Small intestine (tissue), 7 donors: ENCODE data around the gene MINDY4. TPM values are rescaled to one million over a fixed set of nuclear protein-coding genes. Genes with fewer than 3 reads are reported as not detected.
A peak's percentile ranks its signal among the peaks of the same experiment; 100 is the strongest.

Experiments
- DNase-seq, 2 donors: peaks; one replicate each; pipeline versions ENCODE4 v3.0.0 to v3.0.0-alpha.2; 2013
- FAIRE-seq: peaks from 2 replicates; lab custom pipeline; 2012; peaks lifted over from hg19 to GRCh38; lab: Jason Lieb, UNC
- H3K27ac ChIP-seq, 3 donors: one replicate each; pipeline ENCODE4 v1.5.1; 2013; ENCODE audit warnings: low read length in 2 of 3, mild to moderate bottlenecking in 2 of 3, control low read depth in 1 of 3, inconsistent platforms in 1 of 3, low read depth in 1 of 3, moderate library complexity in 1 of 3
- H3K27me3 ChIP-seq, 3 donors: one replicate each; pipeline ENCODE4 v1.6.1; 2013; ENCODE audit warnings: low read length in 3 of 3, inconsistent platforms in 1 of 3; ENCODE audit not compliant: control insufficient read depth in 3 of 3, insufficient read depth in 3 of 3
- H3K36me3 ChIP-seq, 3 donors: one replicate each; pipeline ENCODE4 v1.6.1; 2013; ENCODE audit warnings: low read length in 3 of 3, inconsistent platforms in 1 of 3, low read depth in 1 of 3, mild to moderate bottlenecking in 1 of 3, moderate library complexity in 1 of 3; ENCODE audit not compliant: control insufficient read depth in 3 of 3, insufficient read depth in 2 of 3
- H3K4me1 ChIP-seq, 3 donors: one replicate each; pipeline ENCODE4 v1.6.1; 2013; ENCODE audit warnings: low read length in 2 of 3, inconsistent platforms in 1 of 3, low read depth in 1 of 3, mild to moderate bottlenecking in 1 of 3, moderate library complexity in 1 of 3; ENCODE audit not compliant: control insufficient read depth in 3 of 3, insufficient read depth in 2 of 3
- H3K4me3 ChIP-seq, 3 donors: one replicate each; pipeline ENCODE4 v1.5.1; 2013; ENCODE audit warnings: low read length in 3 of 3, control low read depth in 1 of 3, inconsistent platforms in 1 of 3, low read depth in 1 of 3, mild to moderate bottlenecking in 1 of 3, moderate library complexity in 1 of 3
- H3K9me3 ChIP-seq, 2 donors: one replicate each; pipeline ENCODE4 v1.6.1; 2013; ENCODE audit warnings: low read depth in 1 of 2, low read length in 1 of 2; ENCODE audit not compliant: control insufficient read depth in 2 of 2, insufficient read depth in 1 of 2
- WGBS, 3 donors: extraction: QIAGEN DNeasy Blood & Tissue Kit; methylation state at CpG; one replicate each; pipeline ENCODE4 v1.1.7; 2013; 5-methylcytosine and 5-hydroxymethylcytosine counted together
- polyA plus RNA-seq, 4 donors: library from polyadenylated mRNA; stranded (reverse) in 3 of 4; unstranded in 1 of 4; fragments of 200-250 nt in 3 of 4; fragments of 120-200 nt in 1 of 4; gene quantifications; one replicate each; pipeline versions ENCODE4 v1.2.1 to v1.2.3, GENCODE V29; 2013
- donor health status: healthy with polysubstance abuse.
- donor health status: control.
- donor health status: control.
- donor health status: Bipolar disorder and iron deficiency.
- donor health status: healthy.

Gene MINDY4
- polyA plus RNA-seq, 4 donors: 0.22 to 6.5 (median 1.9) TPM

GRCh38 chr7:30884881-30885280, 113.7 kb downstream of the MINDY4 start:
- Histone ChIP-seq H3K27me3 (no peaks in the 10 kb centered on the region), H3K27ac (no peak overlapping the region), H3K9me3 (no peaks in the 10 kb centered on the region), H3K36me3 (peaks cover 0 to 51% (median 0%) of the 10 kb centered on the region in 3 donors), H3K4me3 (no peak overlapping the region), H3K4me1 (peaks cover 0 to 16% (median 5%) of the 10 kb centered on the region in 3 donors)
- DNase-seq: no peak
- no peak for FAIRE-seq

GRCh38 chr7:30886608-30887011, 115.4 kb downstream of the MINDY4 start:
- 75 to 83% (median 80%) methylated on average over 7 of the region's 7 CpGs for WGBS, 3 donors
- H3K27ac ChIP-seq: no peak overlapping the region

GRCh38 chr7:30887464-30887872, 116.3 kb downstream of the MINDY4 start:
- FAIRE-seq: no peak
- Histone ChIP-seq H3K36me3 (peaks cover 0 to 55% (median 0%) of the 10 kb centered on the region in 3 donors), H3K27ac (no peak overlapping the region), H3K4me3 (no peak overlapping the region), H3K4me1 (peaks cover 0 to 7% (median 0%) of the 10 kb centered on the region in 3 donors), H3K9me3 (no peaks in the 10 kb centered on the region), H3K27me3 (no peaks in the 10 kb centered on the region)
- WGBS, 3 donors: 28 to 65% (median 46%) methylated on average over 10 of the region's 10 CpGs
- DNase-seq: no peak

More at GRCh38 chr7:30886608-30887011, 115.4 kb downstream of the MINDY4 start:
- DNase-seq (no peak), FAIRE-seq (no peak)
- Histone ChIP-seq H3K9me3 (no peaks in the 10 kb centered on the region), H3K27me3 (no peaks in the 10 kb centered on the region), H3K4me3 (no peak overlapping the region), H3K36me3 (peaks cover 0 to 53% (median 0%) of the 10 kb centered on the region in 3 donors), H3K4me1 (peaks cover 0 to 7% (median 0%) of the 10 kb centered on the region in 3 donors)

GRCh38 chr7:30888747-30889146, 117.5 kb downstream of the MINDY4 start:
- 37 to 52% (median 46%) methylated on average over 3 of the region's 3 CpGs for WGBS, 3 donors
- Histone ChIP-seq H3K36me3 (peaks cover 0 to 50% (median 0%) of the 10 kb centered on the region in 3 donors), H3K27ac (no peak overlapping the region), H3K4me1 (peaks cover 0 to 17% (median 5%) of the 10 kb centered on the region in 3 donors), H3K27me3 (no peaks in the 10 kb centered on the region), H3K9me3 (no peaks in the 10 kb centered on the region), H3K4me3 (no peak overlapping the region)
- DNase-seq (no peak), FAIRE-seq (no peak)

GRCh38 chr7:30890226-30890625, 119.0 kb downstream of the MINDY4 start:
- Histone ChIP-seq H3K36me3 (peaks cover 0 to 46% (median 0%) of the 10 kb centered on the region in 3 donors), H3K4me3 (no peak overlapping the region), H3K27ac (no peak overlapping the region), H3K27me3 (no peaks in the 10 kb centered on the region), H3K4me1 (peaks cover 0 to 30% (median 6%) of the 10 kb centered on the region in 3 donors), H3K9me3 (no peaks in the 10 kb centered on the region)
- DNase-seq (no peak), FAIRE-seq (no peak)
- WGBS, 3 donors: 92 to 96% (median 95%) methylated on average over 7 of the region's 7 CpGs

GRCh38 chr7:30893357-30893756, 122.1 kb downstream of the MINDY4 start:
- Histone ChIP-seq H3K4me1 (peaks cover 6 to 59% (median 6%) of the 10 kb centered on the region in 3 donors), H3K4me3 (no peak overlapping the region), H3K27ac (peak overlapping the region in 1 of 3 donors; percentile 37), H3K36me3 (peaks cover 0 to 32% (median 0%) of the 10 kb centered on the region in 3 donors), H3K27me3 (no peaks in the 10 kb centered on the region), H3K9me3 (no peaks in the 10 kb centered on the region)
- peak in 1 of 2 donors; percentile 44 for DNase-seq
- no peak for FAIRE-seq
- WGBS, 3 donors: 37 to 41% (median 40%) methylated on average over 6 of the region's 6 CpGs

- DNase-seq (no peak), FAIRE-seq (no peak)
- peaks cover 0 to 33% (median 0%) of the 10 kb centered on the region in 3 donors for H3K36me3 ChIP-seq
- WGBS, 3 donors: 56 to 89% (median 69%) methylated on average over 1 of the region's 1 CpG
- peaks cover 6 to 60% (median 6%) of the 10 kb centered on the region in 3 donors for H3K4me1 ChIP-seq
- no peaks in the 10 kb centered on the region for H3K9me3 ChIP-seq
- H3K4me3 ChIP-seq: no peak overlapping the region
- peak overlapping the region in 1 of 3 donors; percentile 37 for H3K27ac ChIP-seq
- H3K27me3 ChIP-seq: no peaks in the 10 kb centered on the region
Measured at GRCh38 chr7:30894009-30894408, 122.8 kb downstream of the MINDY4 start.

- Histone ChIP-seq H3K4me3 (no peak overlapping the region), H3K9me3 (no peaks in the 10 kb centered on the region), H3K36me3 (peaks cover 0 to 33% (median 0%) of the 10 kb centered on the region in 3 donors), H3K27ac (peak overlapping the region in 1 of 3 donors; percentile 88), H3K27me3 (no peaks in the 10 kb centered on the region), H3K4me1 (peaks cover 6 to 60% (median 6%) of the 10 kb centered on the region in 3 donors)
- FAIRE-seq (no peak), DNase-seq (no peak)
- WGBS, 3 donors: 82 to 88% (median 83%) methylated on average over 10 to 14 of the region's 14 CpGs
Measured at GRCh38 chr7:30894866-30895605, 123.8 kb downstream of the MINDY4 start.
